CMK (cell line): Measurements from ENCODE around the gene SEC14L3.

Source experiments
- DNase-seq: peaks from one replicate; pipeline ENCODE4 v3.0.0-alpha.2; 2010; ENCODE audit warnings: low read depth

The SEC14L3 gene

DNA sequence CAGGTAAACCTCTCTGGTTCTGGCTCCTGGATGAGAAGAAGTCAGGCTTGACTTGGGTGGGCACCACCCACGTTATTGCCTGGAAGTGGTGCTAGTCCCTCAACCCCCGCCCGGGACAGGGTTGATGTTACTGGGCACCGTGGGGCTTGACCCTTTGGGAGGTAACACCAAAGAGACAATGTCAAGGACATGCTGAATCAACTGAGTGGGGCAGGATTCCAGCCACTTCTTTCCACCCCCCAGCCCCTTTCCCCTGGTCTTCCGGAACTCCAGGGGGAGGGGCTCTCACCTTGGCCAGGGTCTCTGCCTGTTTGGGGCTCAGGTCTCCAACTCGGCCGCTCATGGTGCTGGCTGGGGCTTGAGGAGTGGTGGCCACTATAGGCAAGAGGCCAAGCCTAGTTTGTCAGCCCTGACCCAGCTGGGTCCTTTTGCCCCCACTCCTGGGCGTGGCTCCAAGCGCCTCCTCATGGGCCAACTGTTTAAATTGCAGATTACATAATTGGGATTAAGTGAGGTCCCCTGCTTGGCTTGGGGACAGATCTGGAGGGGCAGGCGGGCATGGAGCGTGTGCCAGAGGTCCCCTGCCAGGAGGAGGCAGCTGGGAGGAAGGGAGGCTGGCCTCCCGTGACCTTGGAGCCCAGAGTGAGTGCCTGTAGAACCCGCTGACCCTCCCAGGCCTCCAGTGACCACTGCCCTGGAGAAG, at the start of gene SEC14L3:
SEC14L3 (minus strand) TSS at position 402 of the 703 bp plus-strand sequence; CDS start at position 343, 59 bp downstream.
- no peak for DNase-seq

DNA sequence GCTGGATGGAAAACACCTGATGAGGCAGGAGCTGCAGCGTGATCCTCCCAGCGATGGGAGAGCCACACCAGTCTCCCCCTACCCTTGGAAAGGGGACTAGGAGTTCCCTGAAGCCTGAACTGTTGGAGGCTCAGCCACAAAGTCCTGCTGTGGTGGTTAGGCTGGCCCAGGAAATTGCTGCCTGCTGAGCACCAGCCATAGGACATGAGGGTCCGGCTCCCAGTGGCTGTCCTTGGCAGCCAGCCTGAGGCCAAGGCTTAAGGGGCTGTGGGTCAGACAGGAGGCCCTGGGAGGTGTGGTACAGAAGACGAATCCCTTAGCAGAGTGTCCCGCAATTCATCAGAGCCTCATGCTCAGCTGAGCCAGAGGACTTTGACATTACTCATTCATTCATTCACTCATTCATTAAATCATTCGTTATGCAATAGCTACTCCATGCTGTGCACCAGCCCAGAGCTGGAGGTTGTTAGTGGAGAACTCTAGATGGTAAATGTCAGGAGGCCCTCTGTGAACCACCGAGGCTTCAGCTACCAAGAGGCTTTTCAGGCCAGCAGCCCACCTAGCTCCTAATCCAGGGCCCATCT, 48.1 kb upstream of the SEC14L3 start:
- no peak for DNase-seq

DNA sequence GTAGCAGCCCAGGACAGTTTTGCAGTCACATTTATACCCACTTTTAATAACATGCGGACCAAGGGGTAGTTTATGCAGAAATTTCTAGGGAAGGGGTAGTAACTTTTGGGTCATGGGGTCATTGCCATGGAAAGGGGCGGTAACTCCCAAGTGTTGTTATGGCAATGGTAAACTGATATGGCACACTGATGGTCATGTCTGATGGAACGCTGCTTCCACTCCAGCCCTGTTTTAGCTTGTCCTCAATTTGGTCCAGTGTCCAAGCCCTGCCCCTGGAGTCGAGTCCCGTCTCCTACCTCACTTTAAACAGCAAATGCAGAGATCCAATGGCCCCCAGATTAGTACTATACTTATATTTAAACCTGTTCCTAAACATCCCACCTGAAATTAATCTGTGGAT, 44.9 kb upstream of the SEC14L3 start:
- DNase-seq = no peak

DNA sequence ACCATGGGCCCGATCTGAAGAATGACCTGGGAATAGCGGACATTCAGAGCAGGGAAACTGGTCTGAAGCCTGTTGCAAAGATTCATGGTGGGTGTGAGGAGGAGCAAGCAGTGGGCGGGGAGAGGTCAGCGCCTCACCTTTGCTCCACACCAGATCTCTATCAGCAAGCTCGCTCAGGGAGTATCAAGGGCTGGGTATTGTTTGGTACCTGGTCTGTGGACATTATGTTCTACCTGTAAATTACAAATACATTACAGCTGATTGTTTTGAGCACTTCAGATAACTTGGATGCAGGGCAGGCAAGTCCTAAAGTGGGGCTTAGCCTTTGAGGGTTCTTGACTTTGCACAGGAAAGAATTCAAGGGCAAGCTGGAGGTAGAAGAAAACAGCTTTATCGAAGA, 44.5 kb upstream of the SEC14L3 start:
- DNase-seq = no peak

DNA sequence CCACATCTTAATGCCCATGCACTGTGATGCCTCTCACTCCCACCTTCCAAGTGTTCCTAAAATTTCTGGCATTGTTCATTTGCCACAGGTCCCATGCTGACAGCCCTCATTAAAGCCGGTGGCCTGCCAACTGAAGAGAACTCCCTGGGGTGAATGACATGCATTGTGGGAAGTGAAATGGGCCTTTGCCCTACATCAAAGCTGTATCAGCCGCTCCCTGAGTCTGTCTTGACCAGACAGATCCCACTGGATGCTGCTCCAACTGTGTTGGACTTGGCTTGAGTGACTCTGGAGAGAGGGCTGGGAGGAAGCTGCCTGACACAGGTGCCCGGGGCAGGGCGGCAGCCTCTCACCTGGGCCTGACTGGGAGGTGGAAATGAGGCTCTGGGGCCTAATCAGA, 42.4 kb upstream of the SEC14L3 start:
- DNase-seq = no peak

DNA sequence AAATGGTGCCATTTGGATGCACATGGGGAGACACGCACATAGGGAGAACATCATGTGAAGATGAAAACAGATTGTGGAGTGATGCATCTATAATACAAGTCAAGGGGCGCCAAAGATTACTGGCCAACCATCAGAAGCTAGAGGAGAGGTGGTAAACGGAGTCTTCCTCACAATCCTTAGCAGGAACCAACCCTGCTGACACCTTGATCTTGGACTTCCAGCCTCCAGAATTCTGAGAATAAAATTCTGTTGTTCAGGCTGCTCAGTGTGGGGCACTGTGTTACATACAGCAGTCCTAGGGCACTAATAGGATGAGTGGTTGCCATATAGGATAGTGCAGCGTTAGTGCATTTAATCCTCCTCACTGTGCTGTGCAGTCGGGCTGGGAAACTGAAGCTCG, 41.6 kb upstream of the SEC14L3 start:
- no peak for DNase-seq

DNA sequence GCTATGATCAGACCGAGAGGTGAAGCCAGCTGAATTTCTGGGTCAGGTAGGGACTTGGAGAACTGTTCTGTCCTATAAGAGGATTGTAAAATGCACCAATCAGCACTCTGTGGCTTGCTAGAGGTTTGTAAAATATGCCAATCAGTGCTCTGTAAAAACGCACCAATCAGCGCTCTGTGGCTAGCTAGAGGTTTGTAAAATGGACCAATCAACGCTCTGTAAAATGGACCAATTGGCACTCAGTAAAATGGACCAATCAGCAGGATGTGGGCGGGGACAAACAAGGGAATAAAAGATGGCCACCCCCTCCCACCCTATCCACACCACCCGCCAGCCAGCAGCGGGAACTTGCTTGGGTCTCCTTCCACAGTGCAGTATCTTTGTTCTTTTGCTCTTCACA, 40.1 kb upstream of the SEC14L3 start:
- no peak for DNase-seq

DNA sequence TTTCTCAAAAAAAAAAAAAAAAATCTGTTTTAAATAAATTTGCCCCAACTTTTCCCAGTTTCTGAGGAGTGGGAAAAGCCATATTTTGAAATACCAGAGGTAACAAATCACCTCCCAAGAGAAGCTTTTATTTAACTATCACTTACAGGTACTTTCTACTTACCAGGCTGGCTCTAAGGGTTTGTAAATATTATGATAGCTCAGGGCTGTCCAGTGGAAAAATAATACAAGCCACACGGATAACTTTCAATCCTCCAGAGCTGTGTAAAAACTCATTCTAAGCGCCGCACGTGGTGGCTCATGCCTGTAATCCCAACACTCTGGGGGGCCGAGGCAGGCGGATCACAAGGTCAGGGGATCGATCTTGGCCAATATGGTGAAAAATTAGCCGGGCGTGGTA, 39.3 kb upstream of the SEC14L3 start:
- no peak for DNase-seq

DNA sequence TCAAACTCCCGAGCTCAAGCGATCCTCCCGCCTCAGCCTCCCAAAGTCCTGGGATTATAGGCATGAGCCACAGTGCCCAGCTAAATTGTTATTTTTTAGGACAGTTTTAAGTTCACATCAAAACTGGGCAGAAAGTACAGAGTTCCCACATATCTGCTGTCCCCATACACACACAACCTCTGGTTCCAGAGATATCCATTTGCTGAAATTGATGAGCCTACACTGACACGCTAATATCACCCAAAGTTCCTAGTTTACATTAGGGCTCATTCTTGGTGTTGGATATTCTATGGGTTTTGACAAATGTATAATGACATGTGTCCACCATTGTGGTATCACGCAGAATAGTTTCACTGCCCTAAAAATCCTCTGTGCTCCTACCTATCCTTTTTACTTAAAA, 36.4 kb upstream of the SEC14L3 start:
- no peak for DNase-seq

DNA sequence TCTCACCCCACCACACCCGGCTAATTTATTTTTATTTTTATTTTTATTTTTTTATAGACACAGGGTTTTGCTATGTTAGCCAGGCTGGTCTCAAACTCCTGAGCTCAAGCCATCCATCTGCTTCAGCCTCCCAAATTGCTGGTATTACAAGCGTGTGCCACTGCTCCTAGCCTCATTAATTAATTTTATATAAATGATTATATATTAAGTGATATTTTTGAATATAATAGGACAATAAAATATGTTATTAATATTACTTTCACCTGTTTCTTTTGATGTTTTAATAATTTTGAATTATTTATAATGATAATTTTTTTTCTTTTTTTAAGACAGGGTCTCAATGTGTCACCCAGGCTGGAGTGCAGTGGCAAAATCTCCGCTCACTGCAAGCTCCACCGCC, 35.9 kb upstream of the SEC14L3 start:
- DNase-seq = no peak

DNA sequence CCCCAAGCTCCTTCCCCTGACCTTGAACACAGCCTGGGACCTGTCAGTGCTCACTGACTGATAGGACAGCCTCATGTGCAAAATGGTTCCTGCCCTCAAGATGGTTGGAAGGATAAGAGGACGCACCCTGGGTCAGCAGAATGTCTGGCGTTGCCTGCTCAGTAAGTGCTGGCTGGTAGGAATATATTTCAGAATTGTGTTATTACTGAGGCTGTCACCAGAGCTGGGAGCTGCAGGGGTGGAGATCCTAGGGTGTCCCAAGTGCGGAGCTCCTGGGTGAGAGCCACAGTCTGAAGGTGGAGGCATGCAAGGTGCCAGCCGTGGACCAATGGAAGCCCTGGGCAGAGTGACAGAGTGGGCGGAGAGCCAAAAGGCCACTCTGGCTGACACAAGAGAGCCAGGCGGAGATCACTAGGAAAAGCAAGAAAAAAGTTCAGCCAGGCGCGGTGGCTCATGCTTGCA, 34.7 kb upstream of the SEC14L3 start:
- DNase-seq = no peak

DNA sequence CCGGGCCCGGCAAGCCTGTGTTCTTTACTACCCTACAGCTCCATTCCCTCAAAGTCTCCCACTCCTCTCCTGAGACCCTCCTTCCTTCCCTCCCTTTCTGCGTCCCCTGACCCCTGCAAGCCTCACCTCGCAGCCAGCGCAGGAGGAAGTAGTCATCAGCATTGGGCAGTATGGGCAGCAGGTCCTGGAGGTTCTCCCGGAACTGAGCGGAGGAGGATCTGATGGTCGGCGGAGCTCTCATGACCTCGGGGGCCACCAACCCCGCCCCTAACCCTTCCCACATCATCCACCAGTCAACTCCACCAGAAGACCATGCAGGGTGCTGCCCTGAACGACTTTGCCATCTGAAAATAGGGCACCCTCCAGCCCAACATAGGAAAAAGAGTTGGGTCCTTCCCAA, 31.7 kb upstream of the SEC14L3 start:
- DNase-seq = no peak

DNA sequence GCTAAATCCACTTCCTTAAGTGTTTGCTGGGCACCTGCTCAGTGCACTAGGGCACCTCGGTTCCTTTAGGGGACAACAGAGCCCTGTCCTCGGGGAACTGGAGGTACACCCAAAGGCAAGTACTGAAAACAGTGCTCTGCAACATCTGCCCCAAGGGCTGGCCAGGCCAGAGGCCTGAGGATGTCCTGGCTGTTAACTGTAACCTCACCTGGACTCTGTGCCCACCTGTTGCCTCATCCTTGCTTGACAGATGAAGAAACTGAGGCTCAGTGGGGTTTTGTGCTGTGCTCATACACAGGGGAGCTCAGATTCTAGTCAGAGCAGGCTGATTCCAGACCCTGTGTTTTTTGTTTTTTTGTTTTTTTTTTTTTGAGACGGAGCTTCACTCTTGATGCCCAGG, 31.1 kb upstream of the SEC14L3 start:
- DNase-seq = no peak

DNA sequence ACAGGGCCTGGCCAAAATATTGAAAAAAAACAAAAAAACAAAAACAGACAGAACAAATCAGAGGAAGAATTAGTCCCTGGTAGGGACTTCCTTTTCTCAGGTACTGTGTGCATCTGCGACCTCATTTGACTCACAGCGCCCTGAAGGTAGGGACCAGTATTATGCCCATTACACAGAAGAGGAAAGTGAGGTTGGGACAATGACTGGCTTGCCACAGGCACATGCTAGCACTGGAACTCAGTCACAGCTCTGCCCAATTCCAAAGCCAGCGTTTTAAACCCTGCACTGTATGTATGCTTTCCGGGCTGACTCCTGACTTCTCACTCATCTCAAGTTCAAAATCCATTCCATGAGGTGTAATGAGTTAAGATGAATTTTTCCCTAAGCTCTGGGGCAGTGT, 30.3 kb upstream of the SEC14L3 start:
- DNase-seq = no peak

DNA sequence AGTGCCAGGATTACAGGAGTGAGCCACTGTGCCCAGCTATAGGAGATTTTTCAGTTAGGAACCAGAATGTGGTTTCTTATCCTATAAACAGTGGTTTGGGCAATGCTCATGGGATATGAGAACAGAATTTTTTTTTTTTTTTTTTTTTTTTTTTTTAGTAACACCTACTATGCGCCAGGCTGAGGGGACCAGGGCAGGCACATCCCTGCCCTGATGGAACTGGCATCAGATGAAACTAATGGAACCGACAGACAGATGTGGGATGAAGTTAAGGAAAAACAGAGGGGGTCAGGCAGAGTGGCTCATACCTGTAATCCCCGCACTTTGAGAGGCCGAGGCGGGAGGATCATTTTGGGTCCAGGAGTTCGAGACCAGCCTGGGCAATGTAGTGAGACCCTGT, 28.8 kb upstream of the SEC14L3 start:
- no peak for DNase-seq

DNA sequence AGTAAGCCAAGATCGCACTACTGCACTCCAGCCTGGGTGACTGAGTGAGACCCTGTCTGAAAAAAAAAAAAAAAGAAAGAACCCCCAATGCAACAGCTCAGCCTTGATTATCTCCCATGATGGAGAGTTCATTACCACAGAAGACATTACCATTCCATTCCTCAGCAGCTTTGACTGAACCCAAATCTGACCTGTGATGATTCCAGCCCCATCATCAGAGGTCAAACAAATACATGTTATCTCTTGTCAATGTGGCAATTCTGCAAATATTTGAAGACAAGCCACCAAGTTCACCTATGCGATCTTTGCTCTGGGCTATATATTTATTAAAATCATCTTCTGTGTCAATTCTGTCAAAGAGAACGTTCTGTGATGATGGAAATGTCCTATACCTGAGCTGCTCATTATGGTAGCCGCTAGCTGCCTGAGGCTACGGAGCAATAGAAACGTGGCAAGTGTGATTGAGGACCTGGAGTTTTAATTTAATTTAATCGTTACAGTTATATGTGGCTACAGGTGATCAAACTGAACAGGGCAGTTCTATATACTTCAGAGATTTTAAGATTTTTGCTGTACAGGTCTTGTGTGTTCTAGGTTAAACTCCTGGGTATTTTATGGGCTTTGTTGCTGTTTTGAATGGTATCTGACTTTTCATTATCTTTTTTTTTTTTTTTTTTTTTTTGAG, 25.8 kb upstream of the SEC14L3 start:
- no peak for DNase-seq

DNA sequence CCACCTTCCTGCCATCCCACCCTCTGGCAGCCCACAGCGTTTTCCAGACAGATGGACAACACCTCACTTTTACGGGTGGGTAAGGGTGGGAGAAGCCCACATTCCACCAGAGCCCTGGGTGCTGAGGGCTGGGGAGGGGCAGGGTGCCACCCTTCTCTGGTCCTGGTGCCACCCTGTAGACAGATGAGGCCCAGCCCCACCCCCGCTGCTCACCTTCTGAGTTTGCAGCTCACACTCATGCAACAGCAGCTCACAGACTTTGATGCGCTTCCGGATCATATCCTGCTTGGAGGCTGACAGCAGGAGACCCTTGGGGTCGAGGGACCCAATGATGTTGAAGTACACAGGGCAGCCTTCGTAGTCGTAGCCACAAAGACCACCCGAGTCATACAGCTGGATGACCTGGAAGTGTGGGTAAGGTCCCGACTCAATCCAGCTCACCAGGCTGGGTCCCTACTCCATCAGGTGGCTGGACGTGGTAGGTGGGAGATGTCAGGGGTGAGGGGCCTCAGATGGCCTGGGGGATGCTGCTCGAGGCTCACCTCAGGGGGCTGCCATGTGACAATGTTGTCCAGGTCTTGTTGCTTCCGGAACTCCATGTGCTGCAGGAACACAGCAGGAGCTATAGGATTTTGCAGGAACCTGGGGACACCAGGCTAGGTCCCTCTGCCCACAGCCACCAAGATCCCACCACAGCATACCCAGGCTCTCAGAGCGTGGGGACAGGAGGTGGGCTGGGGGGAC, 23.4 kb upstream of the SEC14L3 start:
- no peak for DNase-seq

DNA sequence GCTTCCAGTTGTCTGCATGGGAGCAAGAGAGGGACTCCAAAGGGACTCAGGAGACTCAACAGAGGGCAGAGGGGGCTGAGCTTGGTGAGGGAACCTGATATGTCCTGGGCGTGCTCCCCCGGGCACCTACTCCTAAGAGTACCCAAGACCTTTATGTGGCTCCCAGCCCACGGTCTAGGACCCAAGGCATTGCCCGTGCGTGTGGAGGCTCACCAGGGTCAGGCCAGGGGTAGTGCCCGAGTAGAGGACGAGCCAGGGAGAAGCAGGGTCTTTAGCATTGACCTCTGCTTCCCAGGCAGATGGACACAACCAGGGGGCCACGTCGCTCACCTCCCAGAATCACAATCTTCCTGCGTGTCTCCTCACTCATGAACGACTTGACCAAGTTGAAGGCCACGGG, 20.3 kb upstream of the SEC14L3 start:
- no peak for DNase-seq

DNA sequence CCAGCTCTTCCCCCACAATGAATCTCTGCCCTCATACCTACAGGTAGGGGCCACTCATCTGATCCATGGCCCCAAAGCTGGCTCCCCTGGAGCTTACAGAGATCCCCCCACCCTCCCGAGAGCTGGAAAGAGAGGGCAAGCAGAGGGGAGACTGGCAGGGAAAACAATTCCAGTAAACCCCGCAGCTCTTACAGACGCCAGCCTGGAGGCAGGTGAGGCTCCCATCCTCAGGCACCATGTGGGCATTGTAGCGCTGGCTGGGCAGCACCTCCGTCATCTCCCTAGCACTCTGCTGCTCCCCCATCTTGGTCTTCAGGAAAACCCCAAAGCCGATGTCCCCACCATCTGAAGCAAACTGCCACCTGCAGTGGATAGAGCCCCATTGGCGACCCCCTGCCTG, 19.6 kb upstream of the SEC14L3 start:
- no peak for DNase-seq

DNA sequence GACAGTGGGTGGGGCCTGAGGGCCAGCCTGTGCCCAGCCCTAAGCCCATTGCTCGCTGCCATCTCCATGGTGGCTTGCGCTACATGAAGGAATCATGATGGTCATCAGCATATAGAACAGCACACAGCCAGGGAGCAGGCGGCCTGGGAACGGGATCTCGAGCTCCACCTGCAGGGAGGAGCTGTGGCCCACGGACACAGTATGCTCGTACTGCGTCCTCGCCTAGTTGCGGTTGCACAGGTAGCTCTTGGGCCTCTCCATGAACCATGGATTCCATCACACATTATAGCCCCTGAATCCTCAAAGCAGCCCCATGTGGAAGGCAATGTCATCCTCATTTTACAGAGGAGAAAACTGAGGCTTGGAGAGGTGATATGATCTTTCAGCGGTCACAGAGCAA, 18.6 kb upstream of the SEC14L3 start:
- DNase-seq = no peak

DNA sequence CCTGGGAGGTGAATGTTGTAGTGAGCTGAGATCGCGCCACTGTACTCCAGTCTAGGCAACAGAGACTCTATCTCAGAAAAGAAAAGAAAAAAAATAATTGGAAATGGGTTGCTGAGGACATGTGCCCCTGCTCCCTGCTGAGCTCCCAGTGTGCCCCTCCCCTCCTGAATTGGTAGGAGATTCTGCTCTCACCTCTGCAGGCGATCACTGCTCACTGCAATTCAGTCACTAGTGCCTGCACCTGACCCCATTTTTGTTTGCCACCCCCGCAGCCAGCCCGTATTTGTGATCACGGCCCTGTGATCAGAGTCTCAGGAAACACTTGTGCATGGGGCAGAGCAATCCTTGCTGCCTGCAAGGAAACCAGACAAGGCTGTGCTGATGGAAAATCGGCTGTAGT, 16.3 kb upstream of the SEC14L3 start:
- DNase-seq = no peak

DNA sequence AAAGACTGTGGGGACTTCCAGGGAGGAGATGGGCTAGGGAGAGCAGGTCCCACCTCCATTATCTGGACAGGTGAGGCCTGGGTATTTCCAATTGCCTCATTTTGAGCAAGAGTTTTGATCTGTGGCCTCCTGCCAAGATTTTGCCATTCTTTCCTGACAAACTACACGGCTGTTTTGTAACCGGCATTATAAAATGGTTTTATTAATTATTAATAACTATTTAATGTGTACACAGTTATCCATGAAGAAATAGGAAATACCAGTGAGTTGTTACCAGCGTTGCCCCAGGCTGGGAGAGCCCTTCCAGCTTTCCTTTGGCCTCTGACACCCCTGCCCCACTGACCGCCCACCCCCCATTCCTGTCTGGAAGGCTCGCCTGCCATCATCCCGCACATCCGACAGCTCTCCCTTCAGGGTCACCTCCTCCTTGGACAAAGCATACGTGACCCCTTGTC, 14.9 kb upstream of the SEC14L3 start:
- no peak for DNase-seq

DNA sequence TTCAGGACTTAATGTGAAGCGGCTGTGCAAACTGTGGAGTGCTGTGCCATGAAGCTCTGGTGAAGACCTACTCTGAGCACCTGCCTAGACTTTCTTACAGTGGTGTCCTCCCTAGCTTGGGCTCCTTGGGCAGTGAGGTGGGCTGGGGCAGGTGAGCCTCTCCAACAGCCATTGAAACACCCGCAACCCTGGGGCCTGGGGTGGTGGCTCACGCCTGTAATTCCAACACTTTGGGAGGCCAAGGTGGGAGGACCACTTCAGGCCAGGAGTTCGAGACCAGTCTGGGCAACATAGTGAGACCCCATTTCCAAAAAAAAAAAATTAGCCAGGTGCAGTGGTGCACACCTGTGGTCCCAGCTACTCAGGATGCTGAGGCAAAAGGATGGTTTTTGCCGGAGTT, 14.3 kb upstream of the SEC14L3 start:
- DNase-seq = no peak
